ENCODE results near the gene AOAH. TPM values are rescaled to one million over a fixed set of nuclear protein-coding genes. Genes with fewer than 3 reads are reported as not detected.

AOAH gene
- total and polyA plus RNA-seq, 7 donors = 3.8 to 61.3 (median 16.2) TPM

DNA sequence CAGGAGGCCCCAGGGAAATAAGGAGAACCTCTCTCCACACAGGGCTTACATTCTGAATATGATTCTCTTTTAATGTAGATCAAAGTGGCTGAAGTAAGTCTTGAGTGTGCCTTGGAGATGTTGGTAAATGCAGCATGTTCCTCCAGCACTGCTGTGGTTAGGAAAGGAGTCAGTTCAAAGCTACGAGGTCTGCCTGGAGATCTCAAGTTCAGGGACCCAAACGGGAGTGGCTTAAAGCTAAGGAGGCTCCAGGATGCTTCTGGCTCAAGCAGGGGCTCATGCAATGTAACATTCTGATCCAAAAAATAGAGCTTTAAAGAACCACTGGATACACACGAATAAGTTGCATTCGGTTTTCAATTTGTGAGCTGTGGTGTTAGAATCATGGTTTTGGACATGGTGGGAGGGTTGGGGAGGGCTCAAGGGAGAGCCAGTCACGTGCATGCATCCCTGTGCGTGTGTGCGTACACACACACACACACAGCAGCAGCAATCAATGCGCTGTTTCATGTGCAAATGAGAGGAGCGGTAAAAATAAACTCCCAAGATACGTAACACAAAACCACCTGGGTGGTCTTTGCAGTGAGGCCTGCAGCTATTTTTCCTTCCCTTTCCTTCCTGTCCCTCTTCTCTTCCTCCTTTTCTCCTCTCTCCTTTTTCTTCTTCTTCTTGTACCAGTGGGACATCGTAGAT lies 70.5 kb downstream of the AOAH start:
- intact Hi-C loops (cut with DNase I) = no loop called here
- Histone ChIP-seq H3K4me1 (no peaks in the 10 kb centered on the region), H3K36me3 (no peaks in the 10 kb centered on the region), H3K27ac (no peak overlapping the region), H3K9me3 (no peaks in the 10 kb centered on the region), H3K27me3 (no peaks in the 10 kb centered on the region), H3K4me3 (no peak overlapping the region)
- DNase-seq = no peak
- TF ChIP-seq, protein P1, sequence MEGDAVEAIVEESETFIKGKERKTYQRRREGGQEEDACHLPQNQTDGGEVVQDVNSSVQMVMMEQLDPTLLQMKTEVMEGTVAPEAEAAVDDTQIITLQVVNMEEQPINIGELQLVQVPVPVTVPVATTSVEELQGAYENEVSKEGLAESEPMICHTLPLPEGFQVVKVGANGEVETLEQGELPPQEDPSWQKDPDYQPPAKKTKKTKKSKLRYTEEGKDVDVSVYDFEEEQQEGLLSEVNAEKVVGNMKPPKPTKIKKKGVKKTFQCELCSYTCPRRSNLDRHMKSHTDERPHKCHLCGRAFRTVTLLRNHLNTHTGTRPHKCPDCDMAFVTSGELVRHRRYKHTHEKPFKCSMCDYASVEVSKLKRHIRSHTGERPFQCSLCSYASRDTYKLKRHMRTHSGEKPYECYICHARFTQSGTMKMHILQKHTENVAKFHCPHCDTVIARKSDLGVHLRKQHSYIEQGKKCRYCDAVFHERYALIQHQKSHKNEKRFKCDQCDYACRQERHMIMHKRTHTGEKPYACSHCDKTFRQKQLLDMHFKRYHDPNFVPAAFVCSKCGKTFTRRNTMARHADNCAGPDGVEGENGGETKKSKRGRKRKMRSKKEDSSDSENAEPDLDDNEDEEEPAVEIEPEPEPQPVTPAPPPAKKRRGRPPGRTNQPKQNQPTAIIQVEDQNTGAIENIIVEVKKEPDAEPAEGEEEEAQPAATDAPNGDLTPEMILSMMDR (IDR thresholded peaks at IDR 0.05) = no peak
- TF ChIP-seq POLR2A (IDR thresholded peaks at IDR 0.05) (no peak), EP300 (IDR thresholded peaks at IDR 0.05) (no peak), POLR2AphosphoS5 (IDR thresholded peaks at IDR 0.05) (no peak)
- 80 to 83% methylated on average over 11 of the region's 11 CpGs for WGBS, 2 donors

DNA sequence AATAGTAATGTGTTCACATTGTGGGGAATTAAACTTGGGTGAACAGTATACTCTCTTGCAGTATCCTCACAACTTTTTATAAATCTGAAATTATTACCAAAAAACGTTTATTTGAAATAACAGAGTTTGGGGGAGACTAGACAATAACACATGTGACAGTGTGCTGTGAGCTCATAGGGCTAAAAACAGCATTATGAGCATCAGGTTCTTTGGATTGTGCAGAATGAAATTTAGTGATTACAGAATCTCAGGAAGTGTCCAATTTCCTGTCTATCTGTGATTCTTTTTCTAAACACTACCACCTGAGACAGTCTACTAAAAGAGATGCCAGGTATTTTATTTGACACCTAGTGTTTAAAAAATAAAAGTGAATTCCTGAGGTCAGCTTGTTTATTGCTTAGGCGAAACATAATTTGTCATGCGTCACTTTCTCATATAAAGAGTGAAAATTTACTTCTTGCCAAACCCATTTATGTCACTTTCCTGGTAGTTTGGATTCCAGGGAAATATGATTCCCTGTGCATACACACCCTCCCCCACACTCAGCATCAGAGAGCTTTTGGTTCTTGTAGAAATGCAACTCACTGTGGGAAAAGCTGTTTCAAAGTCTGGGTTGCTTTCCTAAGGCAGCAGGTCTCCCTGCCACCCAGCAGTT lies 71.2 kb downstream of the AOAH start:
- no peaks in the 10 kb centered on the region for H3K27me3 ChIP-seq
- WGBS, 2 donors = 19 to 62% methylated on average over 3 of the region's 3 CpGs
- no peaks in the 10 kb centered on the region for H3K9me3 ChIP-seq
- TF ChIP-seq, protein P1 (IDR thresholded peaks at IDR 0.05) = no peak
- TF ChIP-seq EP300 (IDR thresholded peaks at IDR 0.05) = no peak
- TF ChIP-seq POLR2A (IDR thresholded peaks at IDR 0.05) = no peak
- TF ChIP-seq POLR2AphosphoS5 (IDR thresholded peaks at IDR 0.05) = no peak
- no peak overlapping the region for H3K4me3 ChIP-seq
- H3K36me3 ChIP-seq = no peaks in the 10 kb centered on the region
- no peak overlapping the region for H3K27ac ChIP-seq
- DNase-seq = no peak
- intact Hi-C loops (cut with DNase I) = no loop called here
- no peaks in the 10 kb centered on the region for H3K4me1 ChIP-seq

DNA sequence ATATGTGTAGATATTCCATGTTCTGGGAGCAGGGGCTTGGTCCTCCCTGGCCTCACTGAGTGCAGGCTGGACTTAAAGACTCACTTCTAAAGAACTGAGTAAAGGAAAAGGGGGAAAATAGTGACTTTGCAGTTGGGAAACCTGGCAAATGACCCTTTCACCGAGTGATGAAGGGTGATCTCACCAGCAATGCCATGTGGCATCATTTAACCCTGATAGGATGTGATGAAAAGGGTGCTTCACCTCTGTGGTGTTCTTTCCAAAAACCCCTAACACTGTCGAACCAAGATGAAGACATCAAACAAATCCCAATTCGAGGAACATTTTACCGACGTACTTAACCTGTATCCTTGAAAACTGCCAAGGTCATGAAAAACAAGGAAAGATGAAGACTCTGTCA lies 71.9 kb downstream of the AOAH start:
- no peak overlapping the region for H3K27ac ChIP-seq
- DNase-seq = no peak

DNA sequence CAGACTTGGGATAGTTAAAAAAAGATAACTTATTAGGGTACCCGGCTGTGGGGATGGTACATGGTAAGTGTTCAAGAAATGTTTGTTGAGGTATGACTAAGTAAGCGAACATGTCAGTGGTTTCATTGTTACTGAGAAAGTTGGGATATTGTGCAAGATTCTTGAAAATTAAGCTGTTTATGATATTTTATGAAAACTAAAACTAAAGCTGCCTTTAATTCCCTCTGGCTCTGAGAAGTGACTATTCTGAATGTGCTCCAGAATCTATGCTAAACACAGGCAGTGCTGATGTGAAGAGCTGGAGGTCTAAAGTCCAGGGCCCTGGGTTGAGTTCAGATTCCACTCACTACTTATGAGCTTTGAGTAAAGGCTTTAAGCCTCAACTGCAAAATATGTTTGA lies 72.9 kb downstream of the AOAH start:
- no peak for DNase-seq
- WGBS, 2 donors = 83 to 87% methylated on average over 2 of the region's 2 CpGs
- H3K36me3 ChIP-seq = no peaks in the 10 kb centered on the region
- H3K4me1 ChIP-seq = no peaks in the 10 kb centered on the region
- intact Hi-C loops (cut with DNase I) = no loop called here
- H3K27ac ChIP-seq = no peak overlapping the region
- TF ChIP-seq, protein P1 (IDR thresholded peaks at IDR 0.05) = no peak
- TF ChIP-seq EP300 (IDR thresholded peaks at IDR 0.05) = no peak
- no peak for TF ChIP-seq POLR2AphosphoS5 (IDR thresholded peaks at IDR 0.05)
- no peak for TF ChIP-seq POLR2A (IDR thresholded peaks at IDR 0.05)
- no peaks in the 10 kb centered on the region for H3K9me3 ChIP-seq
- no peak overlapping the region for H3K4me3 ChIP-seq
- no peaks in the 10 kb centered on the region for H3K27me3 ChIP-seq

More for the DNA sequence above, 71.9 kb downstream of the AOAH start:
- intact Hi-C loops (cut with DNase I) = no loop called here
- Histone ChIP-seq H3K4me3 (no peak overlapping the region), H3K27me3 (no peaks in the 10 kb centered on the region), H3K9me3 (no peaks in the 10 kb centered on the region), H3K4me1 (no peaks in the 10 kb centered on the region), H3K36me3 (no peaks in the 10 kb centered on the region)
- no peak for TF ChIP-seq POLR2A (IDR thresholded peaks at IDR 0.05)
- no peak for TF ChIP-seq EP300 (IDR thresholded peaks at IDR 0.05)
- TF ChIP-seq, protein P1 (IDR thresholded peaks at IDR 0.05) = no peak
- no peak for TF ChIP-seq POLR2AphosphoS5 (IDR thresholded peaks at IDR 0.05)
- 93% methylated on average over 5 of the region's 5 CpGs for WGBS, 2 donors

Measured in sigmoid colon (tissue), 7 donors.